HCT116 (cell line): Measurements from ENCODE around the gene CHST11. TPM values are rescaled to one million over a fixed set of nuclear protein-coding genes. Genes with fewer than 3 reads are reported as not detected.

Experiments used
- ATAC-seq: fragments of 200-7000 bp; cut with Tn5 transposase; 2 replicates; pipeline ENCODE4 v1.9.1; 2020; ENCODE audit warnings: mild to moderate bottlenecking, moderate library complexity
- BruUV-seq: library from RNA; stranded (reverse); fragments of 400-500 nt; replicated peaks from 2 replicates; lab custom pipeline; 2021; lab: Mats Ljungman, UMichigan
- CTCF ChIA-PET: fragments of 300-600 bp; sonication (Branson Sonifier 250); formaldehyde crosslinking; loops from one replicate; lab custom pipeline; 2021; ENCODE audit warnings: antibody characterized with exemption; lab: Charles Lee
- POLR2A ChIA-PET: fragments of 300-600, 350-600 bp; sonication (Branson Sonifier 250); formaldehyde crosslinking; loops from one replicate; lab custom pipeline; 2021; ENCODE audit warnings: antibody characterized with exemption; lab: Charles Lee
- RAD21 ChIA-PET, 2 experiments: fragments of 300-600 bp; sonication (Branson Sonifier 250); formaldehyde crosslinking; loops; one replicate each; lab custom pipeline; 2023; ENCODE audit warnings: low total read pairs in 2 of 2; ENCODE audit not compliant: uncharacterized antibody in 2 of 2, unreplicated experiment in 2 of 2, low non-redundant PET in 1 of 2; lab: Charles Lee
- DNase-seq: peaks from one replicate; pipeline ENCODE4 v3.0.0-alpha.2; 2010; ENCODE audit warnings: low read depth, low spot score
- H2AFZ ChIP-seq: fragments of 200-600 bp; shearing (Covaris generic), sonication (generic); 2 replicates; pipeline ENCODE4 v1.6.1; 2017; ENCODE audit warnings: low read depth, mixed run types, mixed read lengths, antibody characterized with exemption, low read length; ENCODE audit not compliant: poor library complexity, severe bottlenecking
- H3K27ac ChIP-seq: 2 replicates; pipeline ENCODE4 v1.5.1; 2012; ENCODE audit warnings: low read depth, low read length
- H3K27me3 ChIP-seq: fragments of 200-600 bp; sonication (generic); 2 replicates; pipeline ENCODE4 v1.6.1; 2016; ENCODE audit warnings: mixed run types, low read length, mixed read lengths; ENCODE audit not compliant: insufficient read depth
- H3K36me3 ChIP-seq, 2 experiments: fragments of 200-500 bp in 1 of 2; fragments of 200-600 bp in 1 of 2; sonication (Bioruptor generic) in 1 of 2; sonication (generic) in 1 of 2; 2 replicates each; pipeline versions ENCODE4 v1.5.1 to v1.6.1; 2014 to 2016; ENCODE audit warnings: low read length in 2 of 2, inconsistent platforms in 1 of 2, mixed read lengths in 1 of 2, mixed run types in 1 of 2; ENCODE audit not compliant: insufficient read depth in 2 of 2, control insufficient read depth in 1 of 2
- H3K4me1 ChIP-seq, 2 experiments: fragments of 200-600 bp in 1 of 2; sonication (generic) in 1 of 2; 2 replicates each; pipeline versions ENCODE4 v1.5.1 to v1.6.1; 2012 to 2017; ENCODE audit warnings: low read length in 2 of 2, inconsistent platforms in 1 of 2, mild to moderate bottlenecking in 1 of 2, mixed read lengths in 1 of 2, mixed run types in 1 of 2, moderate library complexity in 1 of 2; ENCODE audit not compliant: insufficient read depth in 2 of 2, control insufficient read depth in 1 of 2
- H3K4me2 ChIP-seq: fragments of 200-600 bp; sonication (generic); 2 replicates; pipeline ENCODE4 v1.6.1; 2017; ENCODE audit warnings: mixed run types, low read length, mixed read lengths
- H3K4me3 ChIP-seq, 2 experiments: fragments of 200-600 bp in 1 of 2; sonication (generic) in 1 of 2; replicated peaks in 1 of 2; 2 replicates each; pipeline ENCODE4 v1.5.1; 2011 to 2016; ENCODE audit warnings: low read length in 2 of 2, control low read depth in 1 of 2, low read depth in 1 of 2, mild to moderate bottlenecking in 1 of 2, mixed read lengths in 1 of 2, mixed run types in 1 of 2
- H3K79me2 ChIP-seq: fragments of 200-600 bp; sonication (generic); 2 replicates; pipeline ENCODE4 v1.6.1; 2017; ENCODE audit warnings: mild to moderate bottlenecking, mixed run types, low read length, moderate library complexity, mixed read lengths; ENCODE audit not compliant: insufficient read depth
- H3K9ac ChIP-seq: fragments of 200-600 bp; sonication (generic); 2 replicates; pipeline ENCODE4 v1.6.1; 2016; ENCODE audit warnings: low read length, mixed read lengths
- H3K9me2 ChIP-seq: fragments of 200-600 bp; sonication (generic), shearing (Covaris generic); 2 replicates; pipeline ENCODE4 v1.6.1; 2017; ENCODE audit warnings: mixed run types, mild to moderate bottlenecking, moderate library complexity; ENCODE audit not compliant: insufficient read depth
- H3K9me3 ChIP-seq, 2 experiments: fragments of 200-500 bp in 1 of 2; fragments of 200-600 bp in 1 of 2; sonication (Bioruptor generic) in 1 of 2; sonication (generic) in 1 of 2; 2 replicates each; pipeline ENCODE4 v1.6.1; 2014 to 2017; ENCODE audit warnings: low read length in 2 of 2, mixed read lengths in 2 of 2, inconsistent platforms in 1 of 2, low read depth in 1 of 2, mild to moderate bottlenecking in 1 of 2, mixed run types in 1 of 2, moderate library complexity in 1 of 2; ENCODE audit not compliant: control insufficient read depth in 1 of 2, insufficient read depth in 1 of 2
- H4K20me1 ChIP-seq: fragments of 200-600 bp; sonication (generic), shearing (Covaris generic); 2 replicates; pipeline ENCODE4 v1.6.1; 2017; ENCODE audit warnings: mixed run types, mild to moderate bottlenecking, moderate library complexity; ENCODE audit not compliant: insufficient read depth
- CBX3 ChIP-seq: IDR thresholded peaks from 2 replicates; pipeline ENCODE4 v1.6.1; 2012; ENCODE audit warnings: low read depth
- CEBPB ChIP-seq: IDR thresholded peaks from 2 replicates; pipeline ENCODE4 v1.6.1; 2012; ENCODE audit warnings: low read depth
- CTCF ChIP-seq, 3 experiments: fragments of 200-600 bp in 1 of 3; sonication (generic) in 1 of 3; IDR thresholded peaks in 2 of 3; conservative IDR thresholded peaks in 1 of 3; 2 replicates each; pipeline ENCODE4 v1.5.1; 2012 to 2017; ENCODE audit warnings: low read depth in 2 of 3, low read length in 2 of 3, antibody characterized with exemption in 1 of 3, borderline replicate concordance in 1 of 3, control low read depth in 1 of 3, mild to moderate bottlenecking in 1 of 3, mixed read lengths in 1 of 3, mixed run types in 1 of 3, moderate library complexity in 1 of 3; ENCODE audit not compliant: insufficient read depth in 1 of 3
- ELF1 ChIP-seq: IDR thresholded peaks from 2 replicates; pipeline ENCODE4 v1.6.1; 2012; ENCODE audit warnings: low read depth, borderline replicate concordance
- EZH2 ChIP-seq: fragments of 200-600 bp; sonication (generic); IDR thresholded peaks from 2 replicates; pipeline ENCODE4 v1.6.1; 2017; ENCODE audit warnings: antibody characterized with exemption, mixed run types
- JUND ChIP-seq: IDR thresholded peaks from 2 replicates; pipeline ENCODE4 v1.6.1; 2012
- MAX ChIP-seq: IDR thresholded peaks from 2 replicates; pipeline ENCODE4 v1.6.1; 2012
- POLR2A ChIP-seq: IDR thresholded peaks from 2 replicates; pipeline ENCODE4 v1.7.0; 2011; ENCODE audit warnings: borderline replicate concordance; ENCODE audit not compliant: insufficient read depth, insufficient read length; ENCODE audit errors: extremely low read depth
- RAD21 ChIP-seq: IDR thresholded peaks from 2 replicates; pipeline ENCODE4 v1.6.1; 2012; ENCODE audit warnings: low read depth, mild to moderate bottlenecking
- REST ChIP-seq: IDR thresholded peaks from 2 replicates; pipeline ENCODE4 v1.6.1; 2012; ENCODE audit warnings: low read depth
- TCF7L2 ChIP-seq: IDR thresholded peaks from 2 replicates; pipeline ENCODE4 v1.7.0; 2011; ENCODE audit warnings: borderline replicate concordance, inconsistent platforms; ENCODE audit not compliant: insufficient read depth, insufficient read length; ENCODE audit errors: extremely low read depth
- YY1 ChIP-seq: IDR thresholded peaks from 2 replicates; pipeline ENCODE4 v1.6.1; 2011; ENCODE audit warnings: low read length, low read depth, moderate library complexity, mild to moderate bottlenecking; ENCODE audit not compliant: insufficient replicate concordance; ENCODE audit errors: extremely low read depth
- ZBTB33 ChIP-seq: IDR thresholded peaks from 2 replicates; pipeline ENCODE4 v1.6.1; 2011; ENCODE audit warnings: mild to moderate bottlenecking, low read length, moderate library complexity; ENCODE audit not compliant: insufficient replicate concordance; ENCODE audit errors: extremely low read depth
- ZFX ChIP-seq: fragments of 450-650 bp; IDR thresholded peaks from 2 replicates; pipeline ENCODE4 v1.6.1; 2017
- ZNF274 ChIP-seq: fragments of 200-500 bp; sonication (Bioruptor generic); IDR thresholded peaks from 2 replicates; pipeline ENCODE4 v1.6.1; 2014; ENCODE audit warnings: mild to moderate bottlenecking, low read depth, low read length, inconsistent platforms
- intact Hi-C: fragments of 100-400 bp; cut with micrococcal nuclease; formaldehyde crosslinking; loops from 2 replicates; pipeline ENCODE4 v1.10.0; 2022
- total RNA-seq: library from RNA; stranded (reverse); gene quantifications from one replicate; pipeline ENCODE4 v1.2.1, GENCODE V29; 2021; ENCODE audit not compliant: unreplicated experiment

CHST11 gene
- total RNA-seq, 1 experiment from 2014 or later: 10.1 TPM

GRCh38 chr12:104538891-104539462, 82.2 kb downstream of the CHST11 start:
- no peak for DNase-seq
- intact Hi-C loops: no loop called here
- BruUV-seq: no TSS peak
- Histone ChIP-seq H3K4me2 (no peak overlapping the region), H3K4me1 (no peaks in the 10 kb centered on the region), H3K27me3 (no peaks in the 10 kb centered on the region), H4K20me1 (no peaks in the 10 kb centered on the region), H3K27ac (no peak overlapping the region), H3K9ac (no peak overlapping the region), H3K36me3 (no peaks in the 10 kb centered on the region), H3K9me2 (no peaks in the 10 kb centered on the region), H3K4me3 (no peak overlapping the region), H3K79me2 (no peaks in the 10 kb centered on the region), H2AFZ (no peak overlapping the region), H3K9me3 (no peaks in the 10 kb centered on the region)
- ChIA-PET CTCF (no interaction called here), POLR2A (no interaction called here), RAD21 (no interaction called here)
- TF ChIP-seq ELF1: no peak
- no peak for TF ChIP-seq JUND
- TF ChIP-seq ZNF274: no peak
- no peak for TF ChIP-seq MAX
- no peak for TF ChIP-seq CTCF (IDR thresholded peaks at IDR 0.05 in 2 of 3, conservative IDR thresholded peaks at IDR 0.05 in 1 of 3; ENCODE audit: borderline replicate concordance in 1 of 3, insufficient read depth in 1 of 3, low read depth in 2 of 3, low read length in 2 of 3)
- TF ChIP-seq CEBPB: no peak
- TF ChIP-seq REST: no peak
- TF ChIP-seq RAD21: no peak
- no peak for TF ChIP-seq POLR2A
- no peak for TF ChIP-seq ZFX
- no peak for TF ChIP-seq ZBTB33
- TF ChIP-seq TCF7L2: no peak
- no peak for TF ChIP-seq YY1
- TF ChIP-seq CBX3: no peak
- no peak for TF ChIP-seq EZH2
- ATAC-seq: no peak
